Stimulated activated naive CD8-positive, alpha-beta T cell treated with anti-CD3 and anti-CD28 coated beads, Interleukin-15, Interleukin-2, amounts not matched to agents 100 U/mL and 50 U/mL, for 24 hours (primary cell): ENCODE measurements around the gene CPNE5.
A peak's percentile ranks its signal among the peaks of the same experiment; 100 is the strongest.

Experiments
- ATAC-seq: fragments of 150-1000 bp; cut with Tn5 transposase; one replicate; pipeline ENCODE4 v1.10.0; 2021
- DNase-seq: peaks from one replicate; pipeline ENCODE4 v3.0.0; 2021

CPNE5 gene

GRCh38 chr6:36838896-36839748, at the start of gene CPNE5:
CPNE5 (minus strand) TSS chr6:36839444; CDS start chr6:36839377, 67 bp downstream.
- DNase-seq (no peak), ATAC-seq (no peak)

DNA sequence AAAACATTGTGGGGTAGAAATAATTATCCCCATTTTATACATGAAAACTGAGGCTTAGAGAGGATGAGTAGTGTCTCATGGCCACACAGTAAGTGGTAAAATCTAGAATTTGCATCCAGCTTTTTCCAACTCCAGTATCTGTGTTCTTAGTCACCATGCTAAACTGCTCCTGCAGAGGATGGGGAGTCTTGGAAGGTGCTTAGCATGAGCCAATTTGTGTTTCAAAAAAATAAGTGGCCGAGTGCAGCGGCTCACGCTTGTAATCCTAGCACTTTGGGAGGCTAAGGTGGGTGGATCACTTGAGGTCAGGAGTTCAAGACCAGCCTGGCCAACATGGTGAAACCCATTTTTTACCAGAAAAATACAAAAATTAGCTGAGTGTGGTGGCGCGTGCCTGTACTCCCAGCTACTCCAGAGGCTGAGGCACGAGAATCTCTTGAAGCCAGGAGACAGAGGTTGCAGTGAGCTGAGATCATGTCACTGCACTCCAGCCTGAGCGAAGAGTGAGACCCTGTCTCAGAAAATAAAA, 48.9 kb upstream of the CPNE5 start:
- DNase-seq (no peak), ATAC-seq (no peak)

GRCh38 chr6:36886950-36887618, 47.8 kb upstream of the CPNE5 start:
- DNase-seq (no peak), ATAC-seq (no peak)

DNA sequence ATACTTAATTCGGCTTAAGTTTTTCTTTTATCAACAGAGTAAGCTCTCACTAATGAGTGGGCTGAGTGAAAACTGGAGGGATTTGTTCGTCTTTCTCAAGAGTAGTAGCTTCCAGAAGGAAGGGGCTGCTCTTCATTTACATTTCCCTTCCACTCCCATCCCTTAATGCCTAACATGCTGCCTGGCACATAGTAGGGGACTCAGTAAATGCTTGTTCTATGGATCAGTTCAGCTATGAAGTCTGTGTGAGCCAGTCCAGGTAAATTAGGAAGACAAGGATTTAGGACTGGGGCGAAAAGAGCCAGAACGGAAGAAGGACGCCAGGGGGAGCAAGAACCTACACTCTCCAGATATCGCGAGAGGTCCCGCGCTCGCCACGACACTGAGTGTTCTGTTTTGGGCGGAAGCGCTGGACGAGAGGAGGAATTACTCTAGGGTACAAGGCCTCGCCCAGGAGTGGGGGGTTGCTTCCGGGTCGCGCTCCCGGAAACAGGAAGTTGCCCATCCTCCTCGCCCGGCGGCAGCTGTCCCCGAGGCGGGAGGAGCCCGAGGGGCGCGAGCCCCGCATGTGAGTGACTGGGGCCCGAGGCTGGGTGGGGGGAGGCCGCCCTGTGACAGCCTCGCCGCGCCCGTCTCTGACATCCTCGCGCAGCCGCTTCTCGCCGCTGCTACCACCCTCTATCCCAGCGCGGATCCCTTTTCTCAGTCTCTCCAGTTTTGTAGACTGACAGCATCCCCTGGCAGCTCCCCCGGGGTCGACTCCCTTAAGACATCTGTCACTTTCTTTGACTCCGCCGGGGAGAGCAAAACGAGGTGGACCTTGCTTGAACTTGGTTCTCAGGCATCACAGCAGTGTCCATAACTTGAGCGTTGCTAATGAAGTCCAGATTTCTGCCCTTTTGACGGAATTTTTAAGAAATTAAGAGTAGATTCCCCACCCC, 46.5 kb upstream of the CPNE5 start, which contains the start of gene C6orf89:
TSS of gene C6orf89 (plus strand) at position 492 of the 941 bp plus-strand sequence. CDS start 13,493 bp downstream, outside the sequence.
- ATAC-seq (peak; percentile 100), DNase-seq (peak; percentile 96)

DNA sequence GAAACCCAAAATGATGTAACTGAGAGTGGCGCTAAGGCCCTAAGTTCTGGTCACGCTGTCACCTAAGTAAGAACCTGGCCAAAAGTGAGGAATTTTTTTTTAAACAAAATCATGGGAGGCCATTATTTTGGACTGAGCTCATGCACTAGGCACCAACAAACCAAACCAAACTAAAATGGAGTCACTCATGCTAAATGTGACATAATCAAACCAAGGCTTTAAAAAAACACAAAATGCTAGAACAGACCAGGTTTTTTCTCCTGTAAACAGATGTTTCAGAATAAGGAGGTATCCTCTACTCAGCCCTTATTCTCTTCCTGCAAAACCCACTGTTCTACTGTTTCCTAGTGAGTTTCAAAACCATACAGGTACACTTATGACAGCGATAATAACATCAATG, 45.4 kb upstream of the CPNE5 start:
- ATAC-seq, result no peak

DNA sequence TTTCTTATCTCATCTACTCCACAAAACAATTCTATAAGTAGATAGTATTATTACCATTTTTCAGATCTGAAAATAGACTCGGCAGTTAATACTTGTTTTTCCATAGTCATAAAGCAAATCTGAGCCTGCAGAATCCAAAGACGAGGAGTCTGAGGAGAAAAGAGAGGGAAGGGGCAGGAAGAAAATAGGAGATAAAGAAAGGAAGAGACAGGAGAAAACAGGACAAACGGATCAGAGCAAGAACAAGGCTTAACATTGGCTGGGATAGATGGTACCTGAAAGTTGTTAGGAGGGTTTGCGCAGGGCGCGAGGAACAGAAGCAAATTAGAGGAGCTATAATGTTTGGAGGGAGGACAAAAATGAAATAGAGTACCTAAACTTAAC, 36.0 kb upstream of the CPNE5 start:
- DNase-seq, result no peak
- ATAC-seq, result no peak

More for the DNA sequence above, 45.4 kb upstream of the CPNE5 start:
- no peak for DNase-seq

- DNase-seq (peak; percentile 84), ATAC-seq (peak; percentile 88)
These were observed 35.4 kb upstream of the CPNE5 start, which contains the start of gene PPIL1 for GRCh38 chr6:36874443-36875249. PPIL1 (minus strand) TSS chr6:36874803; CDS start chr6:36874772, 31 bp downstream.

DNA sequence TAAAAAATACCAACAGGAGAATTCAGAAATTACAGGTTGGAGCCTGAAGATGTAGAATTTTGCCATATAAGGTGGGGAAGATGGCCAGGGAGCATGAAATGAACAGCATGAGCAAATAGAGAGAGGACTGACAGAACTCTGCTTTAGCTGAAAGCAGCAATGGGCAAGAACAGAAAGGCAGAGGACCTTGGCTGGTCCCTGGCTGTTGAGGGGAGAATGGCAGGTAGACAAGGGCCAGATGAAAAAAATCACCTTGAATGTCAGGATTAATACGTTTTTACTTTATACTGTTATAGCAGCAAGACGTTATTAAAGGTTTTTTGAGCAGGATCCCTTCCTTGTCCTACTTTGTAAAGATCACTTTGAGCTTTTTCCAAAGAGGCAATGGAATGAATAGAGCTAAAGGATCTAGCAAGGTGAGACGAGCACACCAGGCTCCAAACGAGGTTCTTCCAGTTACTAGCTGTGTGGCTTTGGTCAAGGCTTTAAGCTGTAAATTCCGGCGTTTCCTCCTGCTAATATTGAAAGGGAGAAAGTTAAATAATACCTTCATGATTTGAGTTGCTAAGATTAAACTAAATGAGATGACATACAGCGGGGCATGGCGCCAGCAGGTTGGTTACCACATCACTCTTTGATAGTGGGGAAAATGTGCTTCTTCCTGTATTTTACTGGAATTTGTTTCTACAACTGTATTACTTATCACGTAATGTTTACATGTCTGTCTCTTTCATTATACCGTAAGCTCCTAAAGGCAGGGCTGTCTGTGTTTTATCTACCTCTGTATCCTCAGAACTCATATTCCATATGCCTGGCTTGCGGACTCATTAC, 34.6 kb upstream of the CPNE5 start:
- no peak for ATAC-seq
- no peak for DNase-seq

- DNase-seq (no peak), ATAC-seq (no peak)
These were observed 33.9 kb upstream of the CPNE5 start for GRCh38 chr6:36873115-36873514.

- ATAC-seq (no peak), DNase-seq (no peak)
These were observed 32.4 kb upstream of the CPNE5 start for GRCh38 chr6:36871686-36872085.

GRCh38 chr6:36867471-36868224, 28.4 kb upstream of the CPNE5 start:
- DNase-seq, result no peak
- no peak for ATAC-seq

DNA sequence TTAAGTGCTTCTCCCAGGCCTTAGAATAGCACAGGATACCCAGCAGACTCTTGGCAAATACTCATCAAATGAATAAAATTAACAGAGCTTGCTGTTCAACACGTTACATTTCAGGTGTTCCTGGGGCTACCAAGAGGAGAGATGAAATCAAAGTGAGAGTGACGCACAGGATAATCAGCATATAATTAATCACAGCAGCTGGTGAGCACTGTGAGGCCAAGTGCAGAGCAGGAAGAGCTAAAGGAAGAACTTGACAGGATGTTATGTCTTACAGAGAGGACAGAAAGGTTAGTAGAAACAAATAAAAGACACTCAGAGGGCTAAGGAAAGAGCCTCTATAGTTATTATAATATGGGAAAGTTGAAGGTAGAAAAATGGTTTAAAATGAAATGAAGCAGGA, 26.6 kb upstream of the CPNE5 start:
- DNase-seq, result no peak
- no peak for ATAC-seq

DNA sequence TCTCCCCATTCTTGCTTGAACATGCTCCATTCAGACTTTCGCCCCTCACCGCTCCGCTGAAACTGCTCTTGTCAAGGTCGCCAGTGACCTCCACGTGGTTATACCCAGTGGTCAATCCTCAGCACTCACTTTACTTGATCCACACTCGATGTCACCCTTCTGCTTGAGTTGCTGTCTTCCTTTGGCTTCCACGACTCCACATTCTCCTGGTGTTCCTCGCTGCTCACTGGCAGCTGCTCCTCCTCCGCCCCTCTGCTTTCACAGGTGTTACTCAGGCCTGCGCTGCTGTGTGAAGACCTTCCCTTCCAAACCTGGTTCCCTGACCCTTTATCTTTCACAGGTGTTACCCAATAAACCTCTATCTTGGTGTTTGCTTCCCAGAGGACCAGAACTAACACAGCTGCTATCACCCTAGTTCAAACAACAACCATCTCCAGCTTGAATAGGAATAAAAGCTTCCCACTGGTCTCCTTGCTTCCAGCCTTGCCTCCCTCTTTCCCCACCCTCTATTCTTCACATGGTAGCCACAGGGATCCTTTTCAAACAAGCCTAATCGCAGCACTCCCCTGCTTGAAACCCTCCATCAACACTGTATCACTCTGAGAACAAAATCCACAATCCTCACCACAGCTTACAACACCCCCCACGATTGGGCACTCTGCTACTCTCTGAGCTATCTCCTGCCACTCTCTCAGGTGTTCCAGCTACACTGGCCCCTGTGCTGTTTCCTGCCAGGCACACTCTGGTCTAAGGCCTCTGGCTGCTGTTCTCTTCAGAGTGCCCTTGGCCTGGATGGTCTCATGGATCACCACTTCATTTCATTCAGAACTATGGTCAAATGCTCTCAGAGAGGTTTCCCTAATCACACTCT, 24.7 kb upstream of the CPNE5 start:
- no peak for ATAC-seq
- DNase-seq, result no peak

- ATAC-seq, result no peak
- no peak for DNase-seq
These were observed 23.7 kb upstream of the CPNE5 start for GRCh38 chr6:36862848-36863382.

DNA sequence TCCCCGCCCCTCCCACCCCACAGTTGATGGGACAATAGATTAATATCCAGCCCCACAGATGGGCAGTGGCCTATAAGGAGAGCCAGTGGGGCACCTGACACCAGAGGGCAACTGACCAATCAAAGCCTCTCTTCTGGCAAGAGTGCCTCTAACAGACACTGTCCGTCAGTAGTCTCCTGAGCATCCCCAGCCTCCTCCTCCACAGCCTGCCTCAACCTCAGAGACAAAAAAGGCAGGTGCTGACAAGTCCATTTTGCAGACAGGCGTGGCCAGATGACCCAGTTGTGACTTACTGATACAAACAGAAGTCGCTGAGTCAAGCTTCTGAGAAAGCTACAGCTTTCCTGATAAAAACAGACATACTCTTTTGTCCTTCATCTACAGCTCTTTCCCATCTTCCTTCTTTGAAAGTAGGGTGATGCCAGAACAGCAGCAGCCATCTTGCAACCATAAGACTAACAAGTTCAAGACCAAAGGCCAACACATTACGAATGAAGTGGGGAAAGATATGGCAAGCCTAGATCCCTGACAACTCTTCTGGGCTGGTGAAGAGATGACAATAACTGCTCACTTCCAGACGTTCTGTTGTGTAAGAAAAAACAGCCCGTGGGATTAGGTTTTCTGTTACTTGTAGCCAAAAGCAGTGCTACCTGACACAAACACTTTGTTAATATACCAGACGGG, 23.1 kb upstream of the CPNE5 start:
- DNase-seq, result no peak
- ATAC-seq, result no peak

- no peak for ATAC-seq
- DNase-seq, result no peak
These were observed 20.9 kb upstream of the CPNE5 start for GRCh38 chr6:36860126-36860525.

GRCh38 chr6:36858407-36858981, 19.2 kb upstream of the CPNE5 start:
- ATAC-seq, result no peak
- DNase-seq, result no peak
